ENCODE results near the gene NDST3. TPM values are rescaled to one million over a fixed set of nuclear protein-coding genes. Genes with fewer than 3 reads are reported as not detected.
"Not testable (repeated sequence)": the region's sequence is repeated elsewhere in the genome, so short reads cannot be mapped to it uniquely, and the experiment has no call there.

NDST3 gene
- total RNA-seq, 4 donors from 2014 or later: under 0.01 TPM; not detected in 3

- Histone ChIP-seq H3K27ac (replicated peaks in 1 of 4) (no peak overlapping the region), H3K27me3 (peaks cover 0 to under 1% (median 0%) of the 10 kb centered on the region in 4 donors), H3K4me3 (no peak overlapping the region), H3K9me3 (no peaks in the 10 kb centered on the region), H3K4me1 (peaks cover 0 to 3% (median 2%) of the 10 kb centered on the region in 4 donors), H3K36me3 (no peaks in the 10 kb centered on the region)
- DNase-seq (ENCODE audit: extremely low spot score): no peak
- intact Hi-C loops (cut with DNase I): no loop called here
- WGBS: 96% methylated on average over 2 of the region's 2 CpGs
- TF ChIP-seq POLR2AphosphoS5 (IDR thresholded peaks at IDR 0.05) (no peak), EP300 (IDR thresholded peaks at IDR 0.05) (no peak), POLR2A (IDR thresholded peaks at IDR 0.05; ENCODE audit: low read depth) (no peak), CTCF (IDR thresholded peaks at IDR 0.05) (no peak)
Measured at GRCh38 chr4:118260309-118260708, 226.0 kb downstream of the NDST3 start.

- 91% methylated on average over 3 of the region's 3 CpGs for WGBS
- DNase-seq (ENCODE audit: extremely low spot score): no peak
Measured at GRCh38 chr4:118264096-118264495, 229.8 kb downstream of the NDST3 start.

GRCh38 chr4:118265312-118266144, 231.2 kb downstream of the NDST3 start:
- Histone ChIP-seq H3K27ac (replicated peaks in 1 of 4) (no peak overlapping the region), H3K36me3 (no peaks in the 10 kb centered on the region), H3K9me3 (no peaks in the 10 kb centered on the region), H3K27me3 (peaks cover 0 to 6% (median 0%) of the 10 kb centered on the region in 4 donors), H3K4me1 (peaks cover 0 to 9% (median 7%) of the 10 kb centered on the region in 4 donors), H3K4me3 (peak overlapping the region; percentile 58 to 67 (median 58))
- DNase-seq (ENCODE audit: extremely low spot score): no peak
- TF ChIP-seq EP300 (IDR thresholded peaks at IDR 0.05) (no peak), POLR2A (IDR thresholded peaks at IDR 0.05; ENCODE audit: low read depth) (no peak), CTCF (IDR thresholded peaks at IDR 0.05) (no peak), POLR2AphosphoS5 (IDR thresholded peaks at IDR 0.05) (no peak)
- WGBS: 45% methylated on average over 4 of the region's 64 CpGs
- intact Hi-C loops (cut with DNase I): no loop called here

More at GRCh38 chr4:118264096-118264495, 229.8 kb downstream of the NDST3 start:
- peaks cover 0 to 9% (median 7%) of the 10 kb centered on the region in 4 donors for H3K4me1 ChIP-seq
- intact Hi-C loops (cut with DNase I): no loop called here
- H3K4me3 ChIP-seq: no peak overlapping the region
- no peak overlapping the region for H3K27ac ChIP-seq (replicated peaks in 1 of 4)
- no peaks in the 10 kb centered on the region for H3K36me3 ChIP-seq
- no peaks in the 10 kb centered on the region for H3K9me3 ChIP-seq
- TF ChIP-seq EP300 (IDR thresholded peaks at IDR 0.05): no peak
- TF ChIP-seq POLR2A (IDR thresholded peaks at IDR 0.05; ENCODE audit: low read depth): no peak
- no peak for TF ChIP-seq POLR2AphosphoS5 (IDR thresholded peaks at IDR 0.05)
- TF ChIP-seq CTCF (IDR thresholded peaks at IDR 0.05): no peak
- H3K27me3 ChIP-seq: peaks cover 0 to 6% (median 0%) of the 10 kb centered on the region in 4 donors

DNA sequence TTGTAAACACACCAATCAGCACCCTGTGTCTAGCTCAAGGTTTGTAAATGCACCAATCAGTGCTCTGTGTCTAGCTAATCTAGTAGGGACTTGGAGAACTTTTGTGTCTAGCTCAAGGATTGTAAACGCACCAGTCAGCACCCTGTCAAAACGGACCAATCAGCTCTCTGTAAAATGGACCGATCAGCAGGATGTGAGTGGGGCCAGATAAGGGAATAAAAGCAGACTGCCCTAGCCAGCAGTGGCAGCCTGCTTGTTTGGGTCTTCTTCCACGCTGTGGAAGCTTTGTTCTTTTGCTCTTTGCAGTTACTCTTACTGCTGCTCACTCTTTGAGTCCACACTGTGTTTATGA, 231.8 kb downstream of the NDST3 start:
- WGBS: 85% methylated on average over 4 of the region's 4 CpGs
- H3K27ac ChIP-seq (replicated peaks in 1 of 4); H3K36me3 ChIP-seq; intact Hi-C loops (cut with DNase I); H3K4me1 ChIP-seq; H3K27me3 ChIP-seq; H3K9me3 ChIP-seq; DNase-seq (ENCODE audit: extremely low spot score): not testable (repeated sequence)
- H3K4me3 ChIP-seq: peak overlapping the region in 1 of 4 donors; percentile 59

- intact Hi-C loops (cut with DNase I): no loop called here
- Histone ChIP-seq H3K27me3 (peaks cover 0 to 6% (median 0%) of the 10 kb centered on the region in 4 donors), H3K36me3 (no peaks in the 10 kb centered on the region), H3K4me3 (no peak overlapping the region), H3K27ac (replicated peaks in 1 of 4) (no peak overlapping the region), H3K4me1 (peaks cover 0 to 9% (median 7%) of the 10 kb centered on the region in 4 donors), H3K9me3 (no peaks in the 10 kb centered on the region)
- TF ChIP-seq POLR2A (IDR thresholded peaks at IDR 0.05; ENCODE audit: low read depth) (no peak), EP300 (IDR thresholded peaks at IDR 0.05) (no peak)
- 92% methylated on average over 3 of the region's 3 CpGs for WGBS
- no peak for DNase-seq (ENCODE audit: extremely low spot score)
Measured at GRCh38 chr4:118268780-118269179, 234.5 kb downstream of the NDST3 start.

Measured in esophagus muscularis mucosa (tissue), 4 donors.